Activated CD8-positive, alpha-beta memory T cell treated with anti-CD3 and anti-CD28 coated beads, Interleukin-2, amount 50 U/mL, for 24 hours (primary cell): ENCODE results near the gene MINK1.
"Not testable (repeated sequence)": the region's sequence is repeated elsewhere in the genome, so short reads cannot be mapped to it uniquely, and the experiment has no call there.

Experiments
- DNase-seq: peaks from one replicate; pipeline ENCODE4 v3.0.0-alpha.2; 2020; ENCODE audit errors: extremely low read depth

MINK1 gene

GRCh38 chr17:4846635-4847390, 13.7 kb downstream of the MINK1 start:
- no peak for DNase-seq

DNA sequence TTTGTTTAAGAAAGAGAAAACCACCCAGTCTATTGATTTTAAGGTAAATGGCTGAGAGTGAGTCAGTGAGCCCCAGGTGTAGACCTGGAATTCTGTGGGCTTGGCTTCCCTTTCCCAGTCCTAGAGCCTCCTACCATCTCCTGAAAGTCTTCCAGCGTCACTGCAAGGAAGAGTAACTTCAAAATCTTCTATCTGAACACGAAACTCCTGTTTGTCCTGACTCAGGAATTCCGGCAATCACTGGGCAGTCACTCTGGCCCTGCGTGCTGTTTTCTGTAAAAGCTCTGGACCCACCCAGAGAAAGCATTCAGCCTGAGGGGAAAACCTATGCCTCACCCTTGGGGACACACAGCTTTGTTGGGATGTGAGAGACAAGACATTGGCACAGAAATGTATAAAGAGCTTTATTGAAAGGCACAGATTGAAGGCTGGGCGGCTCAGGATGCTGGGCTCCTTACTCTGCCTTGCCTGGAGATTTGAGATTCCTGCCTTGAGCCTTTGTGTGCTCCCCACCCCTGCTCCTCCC, 15.9 kb downstream of the MINK1 start:
- DNase-seq = no peak

GRCh38 chr17:4850246-4850645, 17.1 kb downstream of the MINK1 start:
- DNase-seq = no peak

DNA sequence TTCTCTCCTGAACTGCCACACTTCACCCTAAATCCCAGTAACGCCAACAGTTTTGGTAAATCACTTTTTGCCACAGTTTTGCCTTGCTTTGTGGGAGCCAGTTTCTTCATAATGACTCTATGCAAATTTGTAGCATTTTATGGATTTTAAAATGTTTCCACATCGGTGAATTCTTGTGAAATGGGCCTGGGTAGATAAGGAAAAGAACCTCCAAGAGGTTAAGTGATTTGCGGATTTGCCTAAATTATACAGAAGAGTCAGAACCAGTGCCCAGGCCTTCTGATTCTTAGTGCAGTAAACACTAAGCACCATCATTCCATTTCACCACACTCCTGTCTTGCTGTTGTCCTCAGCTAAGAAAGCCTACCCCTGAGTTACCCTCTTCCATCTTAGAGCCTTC, 17.9 kb downstream of the MINK1 start:
- no peak for DNase-seq

- no peak for DNase-seq
These were observed 19.5 kb downstream of the MINK1 start for GRCh38 chr17:4852567-4853207.

- DNase-seq = no peak
These were observed 20.1 kb downstream of the MINK1 start for GRCh38 chr17:4853208-4853671.

DNA sequence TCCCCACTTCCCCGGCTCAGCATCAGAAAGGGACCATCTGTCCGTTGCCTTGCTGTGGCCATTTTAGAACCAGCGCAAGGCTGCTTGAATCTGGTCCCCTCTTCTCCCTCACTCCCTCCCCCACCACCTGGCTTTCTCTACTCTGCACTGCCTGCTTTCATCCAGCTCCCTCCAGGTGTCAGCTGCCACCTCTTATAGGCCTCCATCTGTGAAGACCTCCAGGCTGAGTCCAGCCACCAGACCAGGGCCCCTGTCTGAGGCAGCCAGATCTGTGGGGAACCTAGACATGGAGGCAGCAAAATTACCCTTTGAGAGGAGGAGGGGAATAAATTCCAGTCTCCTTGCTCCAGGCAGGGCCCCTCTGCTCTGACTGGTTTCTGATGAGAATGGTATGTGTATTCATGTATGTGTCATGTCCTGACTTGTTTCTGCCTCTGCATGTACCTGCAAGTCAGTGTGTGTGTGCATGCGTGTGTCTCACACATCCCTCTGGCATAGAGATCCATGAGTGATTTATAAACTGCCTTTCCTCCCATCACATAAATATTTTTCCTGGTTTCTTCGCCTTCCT, 21.1 kb downstream of the MINK1 start:
- DNase-seq = no peak

DNA sequence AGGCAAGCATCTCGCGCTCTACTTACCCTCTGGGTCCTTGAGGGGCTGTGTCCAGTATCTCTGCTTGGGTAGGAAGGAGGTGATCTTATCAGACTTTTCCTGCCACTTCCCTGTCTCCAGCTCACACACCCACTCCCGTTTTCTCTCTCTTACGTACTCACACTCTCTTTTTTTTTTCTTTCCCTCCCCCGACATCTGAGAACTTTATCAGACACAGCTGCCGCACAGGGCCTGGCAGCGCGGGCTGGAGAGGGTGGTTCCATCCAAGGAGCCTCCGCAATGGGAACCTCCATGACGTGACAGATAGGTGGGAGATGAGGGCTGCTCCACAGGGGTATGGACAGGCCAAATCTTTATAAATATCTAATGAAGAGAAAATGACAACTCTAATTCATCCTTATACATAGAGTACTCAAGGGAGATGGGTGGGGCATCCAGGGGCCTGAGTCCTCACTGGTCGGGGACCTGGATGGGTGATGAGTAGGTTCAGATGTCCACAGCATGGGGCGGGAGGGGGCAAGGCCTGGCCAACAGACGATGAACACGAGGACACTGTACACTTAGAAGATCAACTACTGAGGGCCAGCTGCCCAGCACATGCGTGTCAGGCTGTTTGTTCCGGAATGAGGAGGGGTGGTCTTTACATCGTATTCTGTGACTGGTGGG, 23.3 kb downstream of the MINK1 start:
- no peak for DNase-seq

GRCh38 chr17:4856937-4857314, 23.8 kb downstream of the MINK1 start:
- DNase-seq = no peak

- DNase-seq = not testable (repeated sequence)
These were observed 24.2 kb downstream of the MINK1 start for GRCh38 chr17:4857347-4857746.

GRCh38 chr17:4858068-4858881, 25.1 kb downstream of the MINK1 start:
- DNase-seq = no peak

DNA sequence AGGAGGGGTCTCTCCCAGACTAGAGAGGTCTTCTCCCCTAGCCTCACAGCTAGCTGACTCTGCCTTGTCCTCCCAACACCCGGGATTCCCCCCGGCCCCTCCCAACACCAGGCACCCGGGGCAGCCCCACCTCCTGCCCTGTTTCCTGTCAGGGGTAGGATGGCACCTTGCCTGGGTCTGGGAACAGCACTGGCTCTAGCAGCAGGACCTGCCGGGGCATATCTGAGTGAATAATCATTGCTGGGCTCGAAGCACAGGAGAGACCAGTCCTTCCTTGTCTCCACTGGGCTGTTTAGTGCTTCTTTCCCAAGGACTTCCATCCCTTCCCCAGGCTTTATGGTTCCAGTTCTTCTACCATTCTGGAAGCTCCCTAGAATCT, 25.7 kb downstream of the MINK1 start:
- no peak for DNase-seq

DNA sequence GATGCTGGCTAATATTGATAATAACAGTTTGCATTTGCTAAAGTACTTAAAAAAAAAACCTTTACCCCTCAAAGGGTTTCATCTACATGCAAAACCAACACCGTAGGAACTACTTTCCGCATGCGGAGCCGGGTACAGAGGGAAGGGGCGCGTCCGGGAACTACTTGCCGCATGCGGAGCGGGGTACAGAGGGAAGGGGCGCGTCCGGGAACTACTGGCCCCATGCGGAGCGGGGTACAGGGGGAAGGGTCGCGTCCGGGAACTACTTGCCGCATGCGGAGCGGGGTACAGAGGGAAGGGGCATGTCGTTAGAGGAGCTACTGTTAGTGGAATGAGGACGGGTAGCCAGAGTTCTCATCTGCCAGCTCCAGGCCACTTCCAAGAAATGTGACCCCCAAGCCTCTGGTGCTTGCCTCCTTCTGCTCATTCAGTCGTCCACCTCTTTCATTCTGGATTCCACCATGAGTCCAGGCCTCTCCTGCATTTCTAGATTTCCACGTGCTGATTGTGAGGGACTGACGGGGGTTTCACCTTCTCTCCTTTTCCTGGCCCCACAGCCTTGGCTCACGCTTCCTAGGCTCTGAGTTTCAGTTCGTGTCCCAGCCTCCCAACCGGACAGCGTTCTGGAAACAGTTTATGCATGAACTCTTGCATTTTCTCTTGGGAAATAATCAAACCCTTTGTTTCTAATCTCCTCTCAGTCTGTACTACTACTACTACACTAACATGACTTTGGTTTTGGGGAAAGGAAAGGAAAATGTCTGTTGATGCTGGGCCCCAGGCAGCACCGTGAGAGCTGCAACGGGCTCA, 26.9 kb downstream of the MINK1 start:
- DNase-seq = no peak

DNA sequence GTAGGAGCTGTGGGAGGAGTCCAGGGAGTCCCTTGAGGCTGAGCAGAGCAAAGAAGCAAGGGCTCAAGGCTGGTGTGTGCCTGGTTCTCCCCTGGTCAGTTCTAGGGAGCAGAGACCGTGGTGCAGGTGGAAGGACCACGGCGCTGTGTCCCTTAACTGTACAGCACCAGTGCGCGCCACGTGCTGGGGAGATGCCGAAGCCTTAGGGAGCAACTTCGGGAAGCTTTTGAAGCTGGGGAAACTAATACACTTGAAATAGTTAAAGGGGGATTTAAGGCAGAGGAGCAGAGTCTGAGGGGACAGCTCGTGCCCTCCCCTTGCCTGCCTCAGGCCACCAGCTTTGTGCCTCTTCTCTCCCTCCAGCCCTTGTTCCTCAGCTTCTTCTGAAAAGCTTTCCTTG, 27.5 kb downstream of the MINK1 start:
- DNase-seq = no peak

GRCh38 chr17:4861052-4861451, 27.9 kb downstream of the MINK1 start:
- no peak for DNase-seq

- no peak for DNase-seq
These were observed 29.6 kb downstream of the MINK1 start for GRCh38 chr17:4862720-4863119.

DNA sequence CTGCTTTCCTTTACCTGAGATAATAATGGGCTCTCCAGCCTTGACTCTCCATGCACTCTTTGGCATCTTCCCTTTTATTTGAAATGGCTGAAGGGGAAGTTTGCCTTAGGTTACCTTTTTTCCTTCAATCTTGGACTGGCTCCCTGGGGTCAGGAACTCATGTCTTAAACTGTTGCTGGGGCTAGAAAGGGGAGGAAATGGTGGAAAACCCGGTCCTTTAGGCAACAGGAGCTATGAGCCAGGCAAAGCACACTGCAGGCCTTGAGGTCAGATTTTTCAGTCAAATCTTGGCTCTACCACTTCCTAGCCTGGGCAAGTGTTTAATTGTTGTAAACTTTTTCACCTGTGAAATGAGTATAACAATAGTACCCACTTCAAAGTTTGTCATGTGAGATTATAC, 30.2 kb downstream of the MINK1 start:
- DNase-seq = no peak

DNA sequence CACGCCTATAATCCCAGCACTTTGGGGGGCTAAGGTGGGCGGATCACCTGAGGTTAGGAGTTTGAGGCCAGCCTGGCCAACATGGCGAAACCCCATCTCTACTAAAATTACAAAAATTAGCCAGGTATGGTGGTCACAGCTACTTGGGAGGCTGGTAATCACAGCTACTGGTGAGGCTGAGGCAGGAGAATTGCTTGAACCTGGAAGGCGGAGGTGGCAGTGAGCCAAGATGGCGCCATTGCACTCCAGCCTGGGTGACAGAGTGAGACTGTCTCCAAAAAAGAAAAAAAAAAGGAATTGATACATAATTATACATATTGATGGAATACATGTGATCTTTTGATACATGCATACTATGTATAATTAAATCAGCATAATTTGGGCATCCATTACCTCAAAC, 34.4 kb downstream of the MINK1 start:
- not testable (repeated sequence) for DNase-seq

GRCh38 chr17:4869058-4869998, 36.2 kb downstream of the MINK1 start:
- DNase-seq = not testable (repeated sequence)

- DNase-seq = no peak
These were observed 37.7 kb downstream of the MINK1 start for GRCh38 chr17:4870855-4871254.
